Colonic mucosa (tissue), 4 donors: ENCODE data around the gene FAM216A. TPM values are rescaled to one million over a fixed set of nuclear protein-coding genes. Genes with fewer than 3 reads are reported as not detected.
"Not testable (repeated sequence)": the region's sequence is repeated elsewhere in the genome, so short reads cannot be mapped to it uniquely, and the experiment has no call there.

ENCODE experiments used
- DNase-seq: peaks from one replicate; pipeline ENCODE4 v3.0.0-alpha.2; 2020
- H3K27ac ChIP-seq: fragments of 200-600 bp; one replicate; pipeline ENCODE4 v1.8.0; 2021
- H3K27me3 ChIP-seq: fragments of 200-600 bp; one replicate; pipeline ENCODE4 v1.8.0; 2021
- H3K36me3 ChIP-seq: fragments of 200-600 bp; one replicate; pipeline ENCODE4 v1.8.0; 2021
- H3K4me1 ChIP-seq: fragments of 200-600 bp; one replicate; pipeline ENCODE4 v1.8.0; 2021; ENCODE audit warnings: mild to moderate bottlenecking
- H3K4me3 ChIP-seq: fragments of 200-600 bp; one replicate; pipeline ENCODE4 v1.8.0; 2021
- H3K9ac ChIP-seq, 2 donors: one replicate each; pipeline ENCODE4 v1.7.0; 2013; ENCODE audit warnings: control low read depth in 2 of 2, low read depth in 2 of 2, low read length in 2 of 2
- H3K9me3 ChIP-seq: fragments of 200-600 bp; one replicate; pipeline ENCODE4 v1.8.0; 2021
- CTCF ChIP-seq: fragments of 200-600 bp; IDR thresholded peaks from one replicate; pipeline ENCODE4 v1.8.0; 2022; ENCODE audit warnings: antibody characterized with exemption, mild to moderate bottlenecking
- intact Hi-C: fragments of 100-400 bp; cut with DNase I; formaldehyde crosslinking; loops from one replicate; pipeline ENCODE4 v1.14.1; 2022
- total RNA-seq, 2 donors: library from RNA; stranded (reverse); fragmentation: NEBNext Ultra II Directional in 1 of 2; extraction: Animal tissue kit (Norgen Biotek cat#: 25700) in 1 of 2; gene quantifications; one replicate each; pipeline ENCODE4 v1.2.1, GENCODE V29; 2021
- donor health status: healthy.
- donor health status: DM: no; HTN: no; CAD: no.
- donor health status: DM: no; HTN: no; CAD: no.

The FAM216A gene
- total RNA-seq, 2 donors from 2014 or later, result 1.6 TPM

- intact Hi-C loops, result loop anchor here (10.0 kb wide), 1 partner anchor 180 kb away; no protein-coding TSS in a partner anchor
- Histone ChIP-seq H3K27me3 (no peaks in the 10 kb centered on the region), H3K4me3 (no peak overlapping the region), H3K27ac (no peak overlapping the region), H3K9ac (no peak overlapping the region), H3K36me3 (no peaks in the 10 kb centered on the region), H3K9me3 (no peaks in the 10 kb centered on the region), H3K4me1 (no peaks in the 10 kb centered on the region)
- no peak for DNase-seq
- no peak for TF ChIP-seq CTCF
Measured at GRCh38 chr12:110514363-110514762, 45.7 kb downstream of the FAM216A start.

- DNase-seq, result no peak
- no peak overlapping the region for H3K27ac ChIP-seq
- intact Hi-C loops, result loop anchor here (10.0 kb wide), 1 partner anchor 178 kb away; no protein-coding TSS in a partner anchor
- TF ChIP-seq CTCF, result no peak
- H3K4me3 ChIP-seq, result no peak overlapping the region
- H3K9me3 ChIP-seq, result no peaks in the 10 kb centered on the region
- H3K27me3 ChIP-seq, result no peaks in the 10 kb centered on the region
- no peaks in the 10 kb centered on the region for H3K4me1 ChIP-seq
- no peak overlapping the region for H3K9ac ChIP-seq
- H3K36me3 ChIP-seq, result no peaks in the 10 kb centered on the region
Measured at GRCh38 chr12:110516995-110517394, 48.4 kb downstream of the FAM216A start.

- not testable (repeated sequence) for H3K9ac ChIP-seq, H3K36me3 ChIP-seq, H3K27me3 ChIP-seq, H3K4me3 ChIP-seq, H3K9me3 ChIP-seq, H3K27ac ChIP-seq, H3K4me1 ChIP-seq, DNase-seq
- intact Hi-C loops, result loop anchor here (10.0 kb wide), 1 partner anchor 177 kb away; no protein-coding TSS in a partner anchor
Measured at GRCh38 chr12:110518014-110518413, 49.4 kb downstream of the FAM216A start.

- H3K4me1 ChIP-seq, H3K4me3 ChIP-seq, intact Hi-C loops, H3K9me3 ChIP-seq, H3K36me3 ChIP-seq, H3K27me3 ChIP-seq, H3K9ac ChIP-seq, H3K27ac ChIP-seq, DNase-seq: not testable (repeated sequence)
Measured at GRCh38 chr12:110520876-110521712, 52.4 kb downstream of the FAM216A start.

- no peak for DNase-seq
- no peaks in the 10 kb centered on the region for H3K9me3 ChIP-seq
- H3K9ac ChIP-seq, result no peak overlapping the region
- H3K36me3 ChIP-seq, result no peaks in the 10 kb centered on the region
- intact Hi-C loops, result no loop called here
- TF ChIP-seq CTCF, result no peak
- no peaks in the 10 kb centered on the region for H3K27me3 ChIP-seq
- H3K4me3 ChIP-seq, result no peak overlapping the region
- H3K27ac ChIP-seq, result no peak overlapping the region
- H3K4me1 ChIP-seq, result peaks cover 9% of the 10 kb centered on the region
Measured at GRCh38 chr12:110528277-110528839, 59.7 kb downstream of the FAM216A start.

- Histone ChIP-seq H3K9me3 (no peaks in the 10 kb centered on the region), H3K36me3 (no peaks in the 10 kb centered on the region), H3K27ac (no peak overlapping the region), H3K4me3 (no peak overlapping the region), H3K9ac (no peak overlapping the region), H3K4me1 (peaks cover 9% of the 10 kb centered on the region), H3K27me3 (no peaks in the 10 kb centered on the region)
- intact Hi-C loops, result no loop called here
- DNase-seq, result no peak
- TF ChIP-seq CTCF, result no peak
Measured at GRCh38 chr12:110530511-110530910, 61.9 kb downstream of the FAM216A start.
